Left ventricle myocardium superior (tissue), 1 donor: Measurements from ENCODE around the gene NLRP4. TPM values are rescaled to one million over a fixed set of nuclear protein-coding genes. Genes with fewer than 3 reads are reported as not detected.

Experiments
- total RNA-seq: library from RNA; stranded (reverse); fragmentation: NEBNext Ultra II Directional; extraction: Animal tissue kit (Norgen Biotek cat#: 25700); gene quantifications from one replicate; pipeline ENCODE4 v1.2.1, GENCODE V29; 2021
- donor health status: DM: no; HTN: yes; CAD: no; lungs with severe emphysema.

Gene NLRP4
- total RNA-seq, 1 donor from 2014 or later: not detected

Other genes starting within 250 kb of the NLRP4 start
- 16.3 TPM for gene FIZ1, start 237.0 kb upstream of the NLRP4 start, total RNA-seq
- gene ZNF524, start 236.3 kb upstream of the NLRP4 start, total RNA-seq: 17.0 TPM
- 21.8 TPM for gene ZNF865, start 230.9 kb upstream of the NLRP4 start, total RNA-seq
- gene ZNF784, start 212.0 kb upstream of the NLRP4 start, total RNA-seq: 13.4 TPM
- 12.3 TPM for gene ZNF580, start 195.5 kb upstream of the NLRP4 start, total RNA-seq
- 9.4 TPM for gene ZNF581, start 192.9 kb upstream of the NLRP4 start, total RNA-seq
- 16.8 TPM for gene CCDC106, start 188.3 kb upstream of the NLRP4 start, total RNA-seq
- gene U2AF2, start 181.5 kb upstream of the NLRP4 start, total RNA-seq: 79.9 TPM
- gene EPN1, start 161.3 kb upstream of the NLRP4 start, total RNA-seq: 250 TPM
- not detected for gene NLRP9, start 98.1 kb upstream of the NLRP4 start, total RNA-seq
- not detected for gene RFPL4A, start 77.4 kb upstream of the NLRP4 start, total RNA-seq
- not detected for gene RFPL4AL1, start 67.4 kb upstream of the NLRP4 start, total RNA-seq
- not detected for gene NLRP11, start 4.5 kb upstream of the NLRP4 start, total RNA-seq
- not detected for gene NLRP13, start 95.8 kb downstream of the NLRP4 start, total RNA-seq
- not detected for gene NLRP8, start 111.3 kb downstream of the NLRP4 start, total RNA-seq
- gene NLRP5, start 150.2 kb downstream of the NLRP4 start, total RNA-seq: not detected